ENCODE results near the gene ARL15. TPM values are rescaled to one million over a fixed set of nuclear protein-coding genes. Genes with fewer than 3 reads are reported as not detected.

The ARL15 gene
- total and polyA plus RNA-seq, 8 donors, result 20.2 to 27.7 (median 25.1) TPM

- no peak overlapping the region for H3K27ac ChIP-seq
- ATAC-seq (no peak), DNase-seq (no peak)
- no peaks in the 10 kb centered on the region for H3K36me3 ChIP-seq
- H3K4me1 ChIP-seq, result no peaks in the 10 kb centered on the region
- no peaks in the 10 kb centered on the region for H3K9me3 ChIP-seq
- H3K27me3 ChIP-seq, result no peaks in the 10 kb centered on the region
- TF ChIP-seq CTCF (IDR thresholded peaks at IDR 0.05), result no peak
- intact Hi-C loops (cut with DNase I), result no loop called here
- H3K4me3 ChIP-seq, result no peak overlapping the region
Measured at GRCh38 chr5:54002779-54003178, 307.6 kb downstream of the ARL15 start.

- Histone ChIP-seq H3K4me3 (no peak overlapping the region), H3K4me1 (no peaks in the 10 kb centered on the region), H3K27ac (no peak overlapping the region), H3K36me3 (no peaks in the 10 kb centered on the region), H3K9me3 (no peaks in the 10 kb centered on the region), H3K27me3 (no peaks in the 10 kb centered on the region)
- intact Hi-C loops (cut with DNase I), result no loop called here
- ATAC-seq (no peak), DNase-seq (no peak)
- TF ChIP-seq CTCF (IDR thresholded peaks at IDR 0.05), result no peak
Measured at GRCh38 chr5:54001976-54002775, 308.2 kb downstream of the ARL15 start.

GRCh38 chr5:54000011-54000410, 310.4 kb downstream of the ARL15 start:
- no peak for TF ChIP-seq CTCF (IDR thresholded peaks at IDR 0.05)
- DNase-seq (no peak), ATAC-seq (no peak)
- Histone ChIP-seq H3K36me3 (no peaks in the 10 kb centered on the region), H3K27me3 (no peaks in the 10 kb centered on the region), H3K9me3 (no peaks in the 10 kb centered on the region), H3K27ac (no peak overlapping the region), H3K4me1 (no peaks in the 10 kb centered on the region), H3K4me3 (no peak overlapping the region)
- intact Hi-C loops (cut with DNase I), result no loop called here

GRCh38 chr5:53997736-53998627, 312.4 kb downstream of the ARL15 start:
- Histone ChIP-seq H3K4me3 (no peak overlapping the region), H3K27ac (no peak overlapping the region), H3K36me3 (no peaks in the 10 kb centered on the region), H3K27me3 (no peaks in the 10 kb centered on the region), H3K4me1 (no peaks in the 10 kb centered on the region), H3K9me3 (no peaks in the 10 kb centered on the region)
- ATAC-seq, result no peak
- no peak for TF ChIP-seq CTCF (IDR thresholded peaks at IDR 0.05)
- intact Hi-C loops (cut with DNase I), result no loop called here
- no peak for DNase-seq

GRCh38 chr5:53996008-53996407, 314.4 kb downstream of the ARL15 start:
- Histone ChIP-seq H3K36me3 (no peaks in the 10 kb centered on the region), H3K4me1 (no peaks in the 10 kb centered on the region), H3K9me3 (no peaks in the 10 kb centered on the region), H3K4me3 (no peak overlapping the region), H3K27ac (no peak overlapping the region), H3K27me3 (no peaks in the 10 kb centered on the region)
- intact Hi-C loops (cut with DNase I), result no loop called here
- no peak for TF ChIP-seq CTCF (IDR thresholded peaks at IDR 0.05)
- no peak for ATAC-seq
- DNase-seq, result no peak
